Epithelial cell of proximal tubule (primary cell): ENCODE measurements around the gene COL23A1. TPM values are rescaled to one million over a fixed set of nuclear protein-coding genes. Genes with fewer than 3 reads are reported as not detected.

Experiments used
- DNase-seq: peaks from one replicate; pipeline ENCODE4 v3.0.0-alpha.2; 2011; ENCODE audit warnings: low read depth
- H3K4me3 ChIP-seq: 2 replicates; pipeline ENCODE4 v1.5.1; 2011; ENCODE audit warnings: low read depth, mild to moderate bottlenecking, low read length
- CTCF ChIP-seq: conservative IDR thresholded peaks from 2 replicates; pipeline ENCODE4 v1.5.1; 2012; ENCODE audit warnings: low read depth, mild to moderate bottlenecking, low read length
- total RNA-seq: library from RNA; depleted of rRNA; stranded (reverse); fragments of >200 nt; gene quantifications from 2 replicates; pipeline ENCODE4 v1.2.3, GENCODE V29; 2015

The COL23A1 gene
- total RNA-seq, 1 donor from 2014 or later, result not detected

GRCh38 chr5:178331491-178331996 lies 258.6 kb downstream of the COL23A1 start:
- no peak for DNase-seq
- no peak overlapping the region for H3K4me3 ChIP-seq
- TF ChIP-seq CTCF, result no peak

GRCh38 chr5:178330791-178331404 lies 259.3 kb downstream of the COL23A1 start:
- no peak for DNase-seq
- no peak for TF ChIP-seq CTCF
- H3K4me3 ChIP-seq, result no peak overlapping the region

GRCh38 chr5:178328826-178329730 lies 261.1 kb downstream of the COL23A1 start:
- TF ChIP-seq CTCF, result no peak
- H3K4me3 ChIP-seq, result no peak overlapping the region
- DNase-seq, result no peak

- no peak for TF ChIP-seq CTCF
- no peak for DNase-seq
- H3K4me3 ChIP-seq, result no peak overlapping the region
Observed at GRCh38 chr5:178327931-178328711, 262.1 kb downstream of the COL23A1 start.

- no peak for TF ChIP-seq CTCF
- no peak for DNase-seq
- no peak overlapping the region for H3K4me3 ChIP-seq
Observed at GRCh38 chr5:178327446-178327845, 262.7 kb downstream of the COL23A1 start.

GRCh38 chr5:178326374-178326715 lies 263.8 kb downstream of the COL23A1 start:
- no peak for TF ChIP-seq CTCF
- DNase-seq, result no peak
- no peak overlapping the region for H3K4me3 ChIP-seq
